ENCODE data around the gene NSFL1C. TPM values are rescaled to one million over a fixed set of nuclear protein-coding genes. Genes with fewer than 3 reads are reported as not detected.

NSFL1C gene
- total and polyA plus RNA-seq, 2 of the 4 experiments (the other 2 are of a cell fraction) = 33.0 to 40.3 TPM

DNA sequence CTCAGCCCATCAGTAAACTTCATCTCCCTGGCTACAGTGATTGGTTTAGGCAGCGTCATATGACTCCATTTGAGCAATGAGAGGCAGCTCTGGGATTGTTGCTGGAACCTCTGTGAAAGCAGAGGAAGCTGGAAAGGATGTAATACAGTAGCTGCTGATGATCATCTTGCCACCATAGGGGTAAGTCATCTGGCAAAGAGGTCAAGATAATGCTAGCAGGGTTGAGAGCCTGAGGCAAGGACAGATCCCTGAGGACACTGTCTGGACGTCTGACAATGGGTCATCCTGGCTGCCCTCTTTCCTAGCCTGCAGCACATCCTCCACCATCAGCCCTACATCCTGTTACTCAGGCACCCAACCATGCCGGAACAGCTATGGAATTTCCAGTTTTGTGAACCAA is 48.3 kb downstream of the NSFL1C start:
- in situ Hi-C loops (cut with MboI; ENCODE audit: low sequenced_read_pairs) (no loop called here), dilution Hi-C loops (cut with HindIII; ENCODE audit: low sequenced_read_pairs, unreplicated experiment) (no loop called here), intact Hi-C loops (cut with micrococcal nuclease) (no loop called here)
- ChIA-PET POLR2A (ENCODE audit: unreplicated experiment) (no interaction called here), CTCF (no interaction called here)
- TF ChIP-seq, protein P1, sequence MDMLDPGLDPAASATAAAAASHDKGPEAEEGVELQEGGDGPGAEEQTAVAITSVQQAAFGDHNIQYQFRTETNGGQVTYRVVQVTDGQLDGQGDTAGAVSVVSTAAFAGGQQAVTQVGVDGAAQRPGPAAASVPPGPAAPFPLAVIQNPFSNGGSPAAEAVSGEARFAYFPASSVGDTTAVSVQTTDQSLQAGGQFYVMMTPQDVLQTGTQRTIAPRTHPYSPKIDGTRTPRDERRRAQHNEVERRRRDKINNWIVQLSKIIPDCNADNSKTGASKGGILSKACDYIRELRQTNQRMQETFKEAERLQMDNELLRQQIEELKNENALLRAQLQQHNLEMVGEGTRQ (IDR thresholded peaks at IDR 0.05; ENCODE audit: low read depth, low read length) = peak; percentile 75
- TF ChIP-seq BHLHE40 (IDR thresholded peaks at IDR 0.05; ENCODE audit: low read depth, low read length) = no peak
- TF ChIP-seq RAD21 (IDR thresholded peaks at IDR 0.05; ENCODE audit: low read length) = no peak
- no peak for TF ChIP-seq MAZ (IDR thresholded peaks at IDR 0.05; ENCODE audit: borderline replicate concordance, low read depth, low read length)
- TF ChIP-seq FOS (IDR thresholded peaks at IDR 0.05; ENCODE audit: low read depth, low read length) = no peak
- no peak for TF ChIP-seq RFX5 (IDR thresholded peaks at IDR 0.05; ENCODE audit: low read depth, low read length)
- TF ChIP-seq POLR2A (IDR thresholded peaks at IDR 0.05; ENCODE audit: low read depth, low read length) = no peak
- Histone ChIP-seq H2AFZ (replicated peaks; ENCODE audit: low read length, poor library complexity) (peak overlapping the region; percentile 82), H2AK5ac (ENCODE audit: low read depth, low read length) (peak overlapping the region; percentile 81; the same call in 1 of the 2 replicates), H3K27ac (ENCODE audit: insufficient read depth, low read length) (no peak overlapping the region), H2BK120ac (ENCODE audit: low read depth, low read length) (peak overlapping the region; percentile 88; the same call in 1 of the 2 replicates), H2BK15ac (ENCODE audit: low read depth, low read length) (peak overlapping the region; percentile 9; the same call in 1 of the 3 replicates), H3K56ac (ENCODE audit: extremely low read depth, insufficient read depth, low read length) (no peak overlapping the region), H3K23ac (ENCODE audit: low read depth, low read length) (peak overlapping the region; percentile 54; the same call in 1 of the 2 replicates), H3K27me3 (ENCODE audit: control insufficient read depth, insufficient read depth, low read length) (no peaks in the 10 kb centered on the region), H4K20me1 (ENCODE audit: insufficient read depth, low read length) (no peaks in the 10 kb centered on the region), H3K4me1 (ENCODE audit: control insufficient read depth, insufficient read depth, low read length) (peaks cover 4% of the 10 kb centered on the region; the same call in 1 of the 2 replicates), H2BK5ac (ENCODE audit: low read depth, low read length, poor library complexity, severe bottlenecking) (peak overlapping the region; percentile 62), H4K91ac (ENCODE audit: insufficient read depth, low read depth, low read length) (no peak overlapping the region), H4K5ac (ENCODE audit: low read depth, low read length) (peak overlapping the region; percentile 19; the same call in 1 of the 2 replicates), H3K36me3 (ENCODE audit: control insufficient read depth, insufficient read depth, low read length) (no peaks in the 10 kb centered on the region), H4K8ac (ENCODE audit: low read depth in 2 of 2, low read length in 2 of 2) (peak overlapping the region in 1 of 2 experiments; percentile 74; a peak in 2 of 4 replicates), H3K14ac (replicated peaks; ENCODE audit: low read depth, low read length) (peak overlapping the region; percentile 65), H3K18ac (ENCODE audit: low read depth, low read length) (peak overlapping the region; percentile 5; the same call in 1 of the 2 replicates), H3K9me3 (ENCODE audit: control insufficient read depth, insufficient read depth, low read length) (no peaks in the 10 kb centered on the region), H3K9me1 (ENCODE audit: insufficient read depth, low read length) (peaks cover 19% of the 10 kb centered on the region), H3K4ac (ENCODE audit: low read depth, low read length) (peak overlapping the region; percentile 77), H2BK20ac (ENCODE audit: low read depth, low read length) (peak overlapping the region; percentile 57; the same call in 1 of the 2 replicates), H3K9ac (ENCODE audit: low read depth, low read length) (no peak overlapping the region), H2AK9ac (replicated peaks; ENCODE audit: low read depth, low read length, poor library complexity) (no peak overlapping the region), H3K4me2 (ENCODE audit: low read depth, low read length) (no peak overlapping the region), H3K79me1 (ENCODE audit: low read depth in 1 of 2, low read length in 2 of 2) (peaks cover 0 to 10% of the 10 kb centered on the region in 2 experiments; a peak in 1 of 4 replicates), H3K4me3 (ENCODE audit: insufficient read depth, low read depth, low read length) (no peak overlapping the region)
- peak; percentile 39 for DNase-seq
- BruUV-seq (replicated peaks) = no TSS peak
- ATAC-seq (ENCODE audit: low read depth) = peak; percentile 40
- 17% methylated on average over 1 of the region's 3 CpGs; no CpG with 5 or more reads in 1 of the 2 experiments for WGBS, 2 experiments (ENCODE audit: extremely low coverage in 2 of 2, insufficient read length in 1 of 2)
